Endothelial cell of umbilical vein (primary cell): ENCODE measurements around the gene HIVEP3. TPM values are rescaled to one million over a fixed set of nuclear protein-coding genes. Genes with fewer than 3 reads are reported as not detected.

Source experiments
- BruUV-seq: library from RNA; stranded (reverse); fragments of 400-500 nt; replicated peaks from 2 replicates; lab custom pipeline; 2021; lab: Mats Ljungman, UMichigan
- CTCF ChIA-PET: fragments of 300-600, 350-600 bp; sonication (Branson Sonifier 250); formaldehyde crosslinking; loops from one replicate; lab custom pipeline; 2021; ENCODE audit warnings: antibody characterized with exemption, inconsistent platforms; lab: Charles Lee
- POLR2A ChIA-PET: fragments of 300-600, 350-600 bp; sonication (Branson Sonifier 250); formaldehyde crosslinking; loops from one replicate; lab custom pipeline; 2021; ENCODE audit warnings: antibody characterized with exemption, inconsistent platforms; lab: Charles Lee
- DNase-seq: peaks from one replicate; pipeline ENCODE4 v3.0.0-alpha.2; 2011; ENCODE audit warnings: low read depth, low spot score
- FAIRE-seq: peaks from 2 replicates; lab custom pipeline; 2011; peaks lifted over from hg19 to GRCh38; lab: Jason Lieb, UNC
- H2AFZ ChIP-seq: 2 replicates; pipeline ENCODE4 v1.6.0; 2012; ENCODE audit warnings: low read depth, low read length, control low read depth, inconsistent platforms
- H3K27ac ChIP-seq: 2 replicates; pipeline ENCODE4 v1.5.1; 2011; ENCODE audit warnings: low read depth, mild to moderate bottlenecking, control low read depth, low read length, moderate library complexity; ENCODE audit not compliant: insufficient read depth
- H3K27me3 ChIP-seq, 2 experiments: 2 replicates each; pipeline versions ENCODE4 v1.6.0 to v1.6.1; 2011; ENCODE audit warnings: low read length in 2 of 2, mixed read lengths in 1 of 2; ENCODE audit not compliant: control insufficient read depth in 2 of 2, insufficient read depth in 2 of 2
- H3K36me3 ChIP-seq, 2 experiments: 2 replicates in 1 of 2; 3 replicates in 1 of 2; pipeline ENCODE4 v1.5.1; 2011; ENCODE audit warnings: low read length in 2 of 2, mild to moderate bottlenecking in 1 of 2, moderate library complexity in 1 of 2; ENCODE audit not compliant: control insufficient read depth in 2 of 2, insufficient read depth in 2 of 2; ENCODE audit errors: extremely low read depth in 1 of 2
- H3K4me1 ChIP-seq: 3 replicates; pipeline ENCODE4 v1.5.1; 2011; ENCODE audit warnings: mild to moderate bottlenecking, low read length; ENCODE audit not compliant: control insufficient read depth, insufficient read depth; ENCODE audit errors: extremely low read depth
- H3K4me2 ChIP-seq: 2 replicates; pipeline ENCODE4 v1.6.1; 2011; ENCODE audit warnings: low read length, control low read depth, mixed read lengths; ENCODE audit not compliant: insufficient read depth
- H3K4me3 ChIP-seq, 3 experiments: fragments of 200-600 bp in 1 of 3; sonication (generic), shearing (Covaris generic) in 1 of 3; replicated peaks in 1 of 3; 2 replicates each; pipeline ENCODE4 v1.5.1; 2011 to 2016; ENCODE audit warnings: control low read depth in 3 of 3, low read length in 3 of 3, mild to moderate bottlenecking in 2 of 3, inconsistent platforms in 1 of 3, low read depth in 1 of 3, moderate library complexity in 1 of 3; ENCODE audit not compliant: insufficient read depth in 1 of 3
- H3K79me2 ChIP-seq: 2 replicates; pipeline ENCODE4 v1.6.0; 2012; ENCODE audit warnings: low read length, inconsistent platforms; ENCODE audit not compliant: control insufficient read depth, insufficient read depth
- H3K9ac ChIP-seq: replicated peaks from 2 replicates; pipeline ENCODE3; 2011; ENCODE audit warnings: low read length, control low read depth; ENCODE audit not compliant: insufficient read depth; ENCODE audit errors: extremely low read depth
- H3K9me1 ChIP-seq: replicated peaks from 3 replicates; pipeline ENCODE4 v1.6.0; 2011; ENCODE audit warnings: mild to moderate bottlenecking, low read length; ENCODE audit not compliant: control insufficient read depth, insufficient read depth; ENCODE audit errors: extremely low read depth
- H3K9me3 ChIP-seq: replicated peaks from 2 replicates; pipeline ENCODE4 v1.5.1; 2012; ENCODE audit warnings: low read length, inconsistent platforms; ENCODE audit not compliant: control insufficient read depth, insufficient read depth
- H4K20me1 ChIP-seq: replicated peaks from 2 replicates; pipeline ENCODE3; 2011; ENCODE audit warnings: mild to moderate bottlenecking, low read length; ENCODE audit not compliant: control insufficient read depth, insufficient read depth; ENCODE audit errors: extremely low read depth
- GATA2 ChIP-seq: IDR thresholded peaks from 2 replicates; pipeline ENCODE4 v1.7.0; 2011; ENCODE audit warnings: low read depth, mild to moderate bottlenecking, moderate library complexity, mixed read lengths, low read length; ENCODE audit not compliant: insufficient read length, insufficient read depth
- JUN ChIP-seq: IDR thresholded peaks from 2 replicates; pipeline ENCODE4 v1.6.1; 2011; ENCODE audit warnings: borderline replicate concordance, low read depth; ENCODE audit not compliant: insufficient read length, insufficient read depth
- POLR2A ChIP-seq: IDR thresholded peaks from 2 replicates; pipeline ENCODE4 v1.6.1; 2012; ENCODE audit warnings: low read depth, mild to moderate bottlenecking, control low read depth, low read length
- POLR2AphosphoS5 ChIP-seq: IDR thresholded peaks from 2 replicates; pipeline ENCODE4 v1.6.1; 2012; ENCODE audit warnings: low read depth, mild to moderate bottlenecking, control low read depth, low read length, moderate library complexity; ENCODE audit not compliant: insufficient read depth
- dilution Hi-C: fragments of 300-500 bp; cut with MboI; formaldehyde crosslinking; loops from one replicate; pipeline ENCODE4 v1.15.0; 2019; ENCODE audit warnings: low sequenced_read_pairs; ENCODE audit not compliant: extremely low pct_ligation_motif_present
- intact Hi-C: fragments of 100-400 bp; cut with micrococcal nuclease; formaldehyde crosslinking; loops from one replicate; pipeline ENCODE4 v1.10.0; 2022
- polyA plus RNA-seq, 4 experiments: library from polyadenylated mRNA; depleted of rRNA in 3 of 4; stranded (reverse) in 3 of 4; unstranded in 1 of 4; fragments of >200 nt; gene quantifications; 2 replicates each; pipeline versions ENCODE4 v1.2.1 to v1.2.3, GENCODE V29; 2011 to 2012; ENCODE audit warnings: missing spikeins in 1 of 4
- total RNA-seq: library from RNA; stranded (reverse); gene quantifications from 2 replicates; pipeline ENCODE4 v1.2.3, GENCODE V29; 2021
- TF ChIP-seq, protein P1 (sequence below), 2 donors: IDR thresholded peaks; 1 replicate in 1 of 2; 2 replicates in 1 of 2; pipeline ENCODE4 v1.5.1; 2011; ENCODE audit warnings: low read length in 2 of 2, mild to moderate bottlenecking in 2 of 2, moderate library complexity in 2 of 2, control low read depth in 1 of 2, inconsistent platforms in 1 of 2, low read depth in 1 of 2; ENCODE audit not compliant: insufficient read depth in 1 of 2; ENCODE audit errors: extremely low read depth in 1 of 2
- TF ChIP-seq, protein P2 (sequence below): IDR thresholded peaks from 2 replicates; pipeline ENCODE4 v1.6.1; 2011; ENCODE audit not compliant: insufficient read depth, insufficient read length

HIVEP3 gene
- total and polyA plus RNA-seq, 2 donors (not counting 3 experiments of a cell fraction or from before 2014, with no cell fraction given): 3.4 to 4.0 TPM

DNA sequence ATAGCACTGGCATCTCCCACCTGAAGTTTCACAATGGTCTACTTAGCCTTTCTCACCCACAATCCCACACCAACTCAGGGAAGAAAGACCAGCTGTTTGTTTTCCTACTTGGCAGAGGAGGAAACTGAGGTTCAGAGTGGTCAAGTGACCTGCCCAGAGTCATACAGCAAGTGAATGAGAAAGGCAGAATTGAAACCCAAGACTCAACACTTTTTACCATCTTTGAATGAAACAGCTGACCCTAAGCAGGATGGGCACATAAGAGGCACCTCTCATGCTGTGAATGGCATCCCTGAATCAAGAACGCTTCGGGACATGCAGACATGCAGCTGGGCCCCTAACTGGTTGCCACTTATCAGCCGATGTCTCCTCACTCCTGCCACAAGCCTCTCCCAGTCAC, 193.8 kb downstream of the HIVEP3 start:
- FAIRE-seq: no peak
- H3K4me1 ChIP-seq: peaks cover 31% of the 10 kb centered on the region
- DNase-seq: no peak
- TF ChIP-seq, protein P1, sequence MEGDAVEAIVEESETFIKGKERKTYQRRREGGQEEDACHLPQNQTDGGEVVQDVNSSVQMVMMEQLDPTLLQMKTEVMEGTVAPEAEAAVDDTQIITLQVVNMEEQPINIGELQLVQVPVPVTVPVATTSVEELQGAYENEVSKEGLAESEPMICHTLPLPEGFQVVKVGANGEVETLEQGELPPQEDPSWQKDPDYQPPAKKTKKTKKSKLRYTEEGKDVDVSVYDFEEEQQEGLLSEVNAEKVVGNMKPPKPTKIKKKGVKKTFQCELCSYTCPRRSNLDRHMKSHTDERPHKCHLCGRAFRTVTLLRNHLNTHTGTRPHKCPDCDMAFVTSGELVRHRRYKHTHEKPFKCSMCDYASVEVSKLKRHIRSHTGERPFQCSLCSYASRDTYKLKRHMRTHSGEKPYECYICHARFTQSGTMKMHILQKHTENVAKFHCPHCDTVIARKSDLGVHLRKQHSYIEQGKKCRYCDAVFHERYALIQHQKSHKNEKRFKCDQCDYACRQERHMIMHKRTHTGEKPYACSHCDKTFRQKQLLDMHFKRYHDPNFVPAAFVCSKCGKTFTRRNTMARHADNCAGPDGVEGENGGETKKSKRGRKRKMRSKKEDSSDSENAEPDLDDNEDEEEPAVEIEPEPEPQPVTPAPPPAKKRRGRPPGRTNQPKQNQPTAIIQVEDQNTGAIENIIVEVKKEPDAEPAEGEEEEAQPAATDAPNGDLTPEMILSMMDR (IDR thresholded peaks at IDR 0.05; ENCODE audit: extremely low read depth in 1 of 2, insufficient read depth in 1 of 2, low read depth in 1 of 2, low read length in 2 of 2): no peak
- TF ChIP-seq POLR2A (no peak), GATA2 (no peak), POLR2AphosphoS5 (no peak), JUN (no peak)
- TF ChIP-seq, protein P2, sequence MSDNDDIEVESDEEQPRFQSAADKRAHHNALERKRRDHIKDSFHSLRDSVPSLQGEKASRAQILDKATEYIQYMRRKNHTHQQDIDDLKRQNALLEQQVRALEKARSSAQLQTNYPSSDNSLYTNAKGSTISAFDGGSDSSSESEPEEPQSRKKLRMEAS: no peak
- intact Hi-C loops (loop anchor here (1.0 to 10.0 kb wide), 3 partner anchors 11 to 310 kb away; no protein-coding TSS in a partner anchor), dilution Hi-C loops (no loop called here)
- H3K79me2 ChIP-seq: no peaks in the 10 kb centered on the region
- no peaks in the 10 kb centered on the region for H3K36me3 ChIP-seq
- no peaks in the 10 kb centered on the region for H4K20me1 ChIP-seq
- H3K9me3 ChIP-seq: no peaks in the 10 kb centered on the region
- no peak overlapping the region for H2AFZ ChIP-seq
- H3K27ac ChIP-seq: no peak overlapping the region
- BruUV-seq: no TSS peak
- H3K4me3 ChIP-seq: no peak overlapping the region
- POLR2A ChIA-PET: no interaction called here
- CTCF ChIA-PET: no interaction called here
- no peak overlapping the region for H3K9ac ChIP-seq
- no peaks in the 10 kb centered on the region for H3K9me1 ChIP-seq
- H3K4me2 ChIP-seq: no peak overlapping the region
- no peaks in the 10 kb centered on the region for H3K27me3 ChIP-seq

DNA sequence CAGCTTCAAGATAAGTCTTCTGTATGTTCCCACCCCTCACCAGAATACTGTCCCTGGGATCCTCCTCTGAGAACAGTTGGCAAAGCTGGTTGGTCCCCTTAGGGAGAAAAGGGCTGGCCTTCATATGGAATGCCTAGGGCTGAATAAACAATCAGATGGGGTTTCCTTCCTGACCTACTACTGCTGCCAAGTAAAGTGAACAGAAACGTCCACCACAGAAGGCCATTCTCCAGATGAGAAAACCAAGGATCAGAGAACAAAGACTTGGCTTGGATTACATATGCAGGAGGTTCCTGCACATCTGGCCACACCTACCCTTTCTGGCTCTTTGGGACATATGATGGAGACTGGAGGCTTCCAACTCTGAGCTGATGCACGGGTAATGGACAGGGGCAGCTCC, 194.5 kb downstream of the HIVEP3 start:
- FAIRE-seq (peak; percentile 99), DNase-seq (peak; percentile 89)
- Histone ChIP-seq H3K36me3 (no peaks in the 10 kb centered on the region), H3K27ac (peak overlapping the region; percentile 22), H3K9me3 (no peaks in the 10 kb centered on the region), H3K4me2 (peak overlapping the region; percentile 27), H2AFZ (peak overlapping the region; percentile 16), H3K9ac (no peak overlapping the region), H3K4me1 (peaks cover 31% of the 10 kb centered on the region), H3K27me3 (no peaks in the 10 kb centered on the region), H4K20me1 (no peaks in the 10 kb centered on the region), H3K9me1 (no peaks in the 10 kb centered on the region), H3K4me3 (no peak overlapping the region), H3K79me2 (no peaks in the 10 kb centered on the region)
- intact Hi-C loops (loop anchor here (1.0 to 10.0 kb wide), 3 partner anchors 10 to 311 kb away; no protein-coding TSS in a partner anchor), dilution Hi-C loops (no loop called here)
- BruUV-seq: no TSS peak
- ChIA-PET POLR2A (no interaction called here), CTCF (interaction anchor here (0.7 to 2.2 kb wide), 6 partner anchors 9 to 440 kb away, joined by 3 to 13 read pairs (median 4); no protein-coding TSS in a partner anchor)
- TF ChIP-seq, protein P1 (IDR thresholded peaks at IDR 0.05; ENCODE audit: extremely low read depth in 1 of 2, insufficient read depth in 1 of 2, low read depth in 1 of 2, low read length in 2 of 2): no peak
- TF ChIP-seq POLR2AphosphoS5: peak; percentile 46
